Erythroblast (primary cell): ENCODE measurements around the gene MBD1.

Source experiments
- GATA1 ChIP-seq: IDR thresholded peaks from 2 replicates; pipeline ENCODE4 v1.6.1; 2011; ENCODE audit warnings: low read depth, mild to moderate bottlenecking, control low read depth, low read length, moderate library complexity
- POLR2A ChIP-seq: IDR thresholded peaks from 2 replicates; pipeline ENCODE4 v1.6.1; 2011; ENCODE audit warnings: mild to moderate bottlenecking, low read length

GRCh38 chr18:50262977-50263376 is 18.3 kb downstream of the MBD1 start:
- no peak for TF ChIP-seq POLR2A
- TF ChIP-seq GATA1 = no peak
